ENCODE measurements around the gene SLC35F3. TPM values are rescaled to one million over a fixed set of nuclear protein-coding genes. Genes with fewer than 3 reads are reported as not detected.

SLC35F3 gene
- total RNA-seq, 1 experiment from 2014 or later = not detected

DNA sequence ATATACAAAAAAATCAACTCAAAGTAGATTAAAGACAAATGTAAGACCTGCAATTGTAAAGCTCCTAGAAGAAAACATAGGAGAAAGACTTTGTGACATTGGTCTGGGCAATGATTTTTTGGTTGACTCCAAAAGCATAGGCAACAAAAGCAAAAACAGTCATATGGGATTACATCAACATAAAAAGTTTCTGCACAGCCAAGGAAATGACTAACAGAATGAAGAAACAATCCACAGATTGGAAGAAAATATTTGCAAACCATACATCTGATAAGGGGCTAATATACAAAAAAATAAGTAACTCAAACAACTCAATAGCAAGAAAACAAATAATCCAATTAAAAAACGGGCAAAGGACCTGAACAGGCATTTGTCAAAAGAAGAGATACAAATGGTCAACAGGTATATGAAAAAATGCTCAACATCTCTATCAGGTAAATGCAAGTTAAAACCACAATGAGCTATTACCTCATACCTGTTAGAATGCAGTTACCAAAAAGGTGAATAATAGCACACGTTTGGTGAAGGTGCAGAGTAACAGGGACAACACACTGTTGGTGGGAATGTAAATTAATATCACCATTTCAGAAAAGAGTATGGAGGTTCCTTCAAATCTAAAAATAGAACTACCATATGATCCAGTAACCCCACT, 295.1 kb downstream of the SLC35F3 start:
- no peaks in the 10 kb centered on the region for H3K4me1 Mint-ChIP-seq (ENCODE audit: low read depth, unreplicated experiment)
- no peak for DNase-seq
- no peaks in the 10 kb centered on the region for H3K9me3 Mint-ChIP-seq (ENCODE audit: unreplicated experiment)
- H3K27ac Mint-ChIP-seq (ENCODE audit: unreplicated experiment) = no peak overlapping the region
- H3K27me3 Mint-ChIP-seq (ENCODE audit: insufficient read depth, unreplicated experiment) = peaks cover 18% of the 10 kb centered on the region
- H3K36me3 Mint-ChIP-seq (ENCODE audit: insufficient read depth, unreplicated experiment) = no peaks in the 10 kb centered on the region
- H3K4me3 Mint-ChIP-seq (ENCODE audit: unreplicated experiment) = no peak overlapping the region
- H3K4me1 ChIP-seq = no peaks in the 10 kb centered on the region
- TF ChIP-seq, protein P1, sequence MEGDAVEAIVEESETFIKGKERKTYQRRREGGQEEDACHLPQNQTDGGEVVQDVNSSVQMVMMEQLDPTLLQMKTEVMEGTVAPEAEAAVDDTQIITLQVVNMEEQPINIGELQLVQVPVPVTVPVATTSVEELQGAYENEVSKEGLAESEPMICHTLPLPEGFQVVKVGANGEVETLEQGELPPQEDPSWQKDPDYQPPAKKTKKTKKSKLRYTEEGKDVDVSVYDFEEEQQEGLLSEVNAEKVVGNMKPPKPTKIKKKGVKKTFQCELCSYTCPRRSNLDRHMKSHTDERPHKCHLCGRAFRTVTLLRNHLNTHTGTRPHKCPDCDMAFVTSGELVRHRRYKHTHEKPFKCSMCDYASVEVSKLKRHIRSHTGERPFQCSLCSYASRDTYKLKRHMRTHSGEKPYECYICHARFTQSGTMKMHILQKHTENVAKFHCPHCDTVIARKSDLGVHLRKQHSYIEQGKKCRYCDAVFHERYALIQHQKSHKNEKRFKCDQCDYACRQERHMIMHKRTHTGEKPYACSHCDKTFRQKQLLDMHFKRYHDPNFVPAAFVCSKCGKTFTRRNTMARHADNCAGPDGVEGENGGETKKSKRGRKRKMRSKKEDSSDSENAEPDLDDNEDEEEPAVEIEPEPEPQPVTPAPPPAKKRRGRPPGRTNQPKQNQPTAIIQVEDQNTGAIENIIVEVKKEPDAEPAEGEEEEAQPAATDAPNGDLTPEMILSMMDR (IDR thresholded peaks at IDR 0.05; ENCODE audit: insufficient read depth in 1 of 2, low read depth in 1 of 2, low read length in 1 of 2, severe bottlenecking in 1 of 2, unreplicated experiment in 1 of 2) = no peak
- POLR2A ChIA-PET = no interaction called here
- no peaks in the 10 kb centered on the region for H3K36me3 ChIP-seq (ENCODE audit: control insufficient read depth, insufficient read depth, low read length)
- H3K9me3 ChIP-seq = 0 out of 2 replicates have a peak, but pooled peaks cover 4% of the 10 kb centered on the region
- H3K4me3 ChIP-seq (ENCODE audit: low read depth, low read length) = no peak overlapping the region
- intact Hi-C loops (cut with micrococcal nuclease; ENCODE audit: unreplicated experiment) = no loop called here
- CTCF ChIA-PET = no interaction called here
- H3K27me3 ChIP-seq (replicated peaks; ENCODE audit: control insufficient read depth, insufficient read depth, low read length) = no peaks in the 10 kb centered on the region
- no TSS peak for BruUV-seq (replicated peaks)

DNA sequence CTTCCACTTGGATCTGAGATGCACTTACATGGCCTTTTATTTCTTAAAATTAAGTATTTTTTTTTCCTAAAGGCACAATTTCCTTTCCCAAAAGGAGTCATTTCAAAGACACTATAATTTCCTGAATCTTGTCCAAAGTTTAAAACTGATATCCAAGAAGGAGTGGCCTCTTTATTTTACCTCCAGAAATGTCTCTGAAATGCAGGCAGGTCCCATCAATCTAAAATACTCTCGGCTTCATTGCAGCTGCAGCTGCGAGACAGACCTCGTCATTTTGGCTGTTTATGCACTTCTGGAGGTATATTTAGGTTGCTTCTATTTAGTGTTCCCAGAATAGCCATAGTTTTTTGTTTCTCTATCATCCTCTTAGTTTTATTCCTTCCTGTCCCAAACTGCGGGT, 296.1 kb downstream of the SLC35F3 start:
- POLR2A ChIA-PET = no interaction called here
- no peak for DNase-seq
- H3K36me3 Mint-ChIP-seq (ENCODE audit: insufficient read depth, unreplicated experiment) = no peaks in the 10 kb centered on the region

DNA sequence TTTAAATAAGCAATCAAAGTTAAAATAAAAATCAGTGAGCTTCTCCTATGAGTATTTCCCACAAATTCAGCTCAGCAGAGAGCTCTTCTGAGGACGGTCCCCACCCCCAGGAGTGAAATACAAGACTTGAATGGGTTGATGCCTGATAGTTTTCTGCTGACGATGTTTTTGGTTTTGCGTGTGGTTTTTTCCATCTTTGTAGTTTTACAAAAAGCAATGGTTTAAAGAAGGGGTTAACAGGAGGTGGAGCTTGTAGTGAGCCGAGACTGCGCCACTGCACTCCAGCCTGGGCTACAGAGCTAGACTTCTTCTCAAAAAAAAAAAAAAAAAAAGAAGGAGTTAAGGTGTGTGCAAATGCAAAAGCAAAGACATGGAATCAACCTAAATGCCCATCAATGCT, 297.1 kb downstream of the SLC35F3 start:
- TF ChIP-seq, protein P1 (IDR thresholded peaks at IDR 0.05; ENCODE audit: insufficient read depth in 1 of 2, low read depth in 1 of 2, low read length in 1 of 2, severe bottlenecking in 1 of 2, unreplicated experiment in 1 of 2) = no peak
- H3K4me3 Mint-ChIP-seq (ENCODE audit: unreplicated experiment) = no peak overlapping the region
- peaks cover 22% of the 10 kb centered on the region for H3K27me3 Mint-ChIP-seq (ENCODE audit: insufficient read depth, unreplicated experiment)

More for the DNA sequence above, 296.1 kb downstream of the SLC35F3 start:
- CTCF ChIA-PET = no interaction called here
- Histone ChIP-seq H3K27me3 (replicated peaks; ENCODE audit: control insufficient read depth, insufficient read depth, low read length) (no peaks in the 10 kb centered on the region; the same call in 1 of the 2 replicates), H3K4me3 (ENCODE audit: low read depth, low read length) (no peak overlapping the region), H3K4me1 (no peaks in the 10 kb centered on the region), H3K36me3 (ENCODE audit: control insufficient read depth, insufficient read depth, low read length) (no peaks in the 10 kb centered on the region), H3K9me3 (0 out of 2 replicates have a peak, but pooled peaks cover 4% of the 10 kb centered on the region)
- no peak overlapping the region for H3K27ac Mint-ChIP-seq (ENCODE audit: unreplicated experiment)
- intact Hi-C loops (cut with micrococcal nuclease; ENCODE audit: unreplicated experiment) = no loop called here
- no peak overlapping the region for H3K4me3 Mint-ChIP-seq (ENCODE audit: unreplicated experiment)
- H3K27me3 Mint-ChIP-seq (ENCODE audit: insufficient read depth, unreplicated experiment) = peaks cover 21% of the 10 kb centered on the region
- no peaks in the 10 kb centered on the region for H3K4me1 Mint-ChIP-seq (ENCODE audit: low read depth, unreplicated experiment)
- no TSS peak for BruUV-seq (replicated peaks)
- H3K9me3 Mint-ChIP-seq (ENCODE audit: unreplicated experiment) = no peaks in the 10 kb centered on the region
- TF ChIP-seq, protein P1 (IDR thresholded peaks at IDR 0.05; ENCODE audit: insufficient read depth in 1 of 2, low read depth in 1 of 2, low read length in 1 of 2, severe bottlenecking in 1 of 2, unreplicated experiment in 1 of 2) = no peak

More for the DNA sequence above, 297.1 kb downstream of the SLC35F3 start:
- BruUV-seq (replicated peaks) = no TSS peak
- intact Hi-C loops (cut with micrococcal nuclease; ENCODE audit: unreplicated experiment) = no loop called here
- 0 out of 2 replicates have a peak, but pooled peaks cover 4% of the 10 kb centered on the region for H3K9me3 ChIP-seq
- no peak for DNase-seq
- POLR2A ChIA-PET = no interaction called here
- no peaks in the 10 kb centered on the region for H3K36me3 ChIP-seq (ENCODE audit: control insufficient read depth, insufficient read depth, low read length)
- Mint-ChIP-seq H3K27ac (ENCODE audit: unreplicated experiment) (no peak overlapping the region), H3K4me1 (ENCODE audit: low read depth, unreplicated experiment) (no peaks in the 10 kb centered on the region), H3K36me3 (ENCODE audit: insufficient read depth, unreplicated experiment) (no peaks in the 10 kb centered on the region), H3K9me3 (ENCODE audit: unreplicated experiment) (no peaks in the 10 kb centered on the region)
- no peaks in the 10 kb centered on the region; the same call in 1 of the 2 replicates for H3K27me3 ChIP-seq (replicated peaks; ENCODE audit: control insufficient read depth, insufficient read depth, low read length)
- CTCF ChIA-PET = interaction anchor here (0.5 kb wide), 1 partner anchor 25 kb away, joined by 3 read pairs; no protein-coding TSS in a partner anchor
- H3K4me1 ChIP-seq = no peaks in the 10 kb centered on the region
- H3K4me3 ChIP-seq (ENCODE audit: low read depth, low read length) = no peak overlapping the region
